Sigmoid colon (tissue), 4 donors: ENCODE results near the gene NHS.

Experiments
- EP300 ChIP-seq, 4 donors: sonication (generic); formaldehyde crosslinking; IDR thresholded peaks; one replicate each; pipeline ENCODE4 v1.6.1; 2017; ENCODE audit warnings: antibody characterized with exemption in 4 of 4
- POLR2A ChIP-seq, 2 donors: fragments of 450-650 bp; IDR thresholded peaks; one replicate each; pipeline ENCODE4 v1.6.1; 2016; ENCODE audit warnings: antibody characterized with exemption in 2 of 2, mild to moderate bottlenecking in 2 of 2, moderate library complexity in 2 of 2
- POLR2AphosphoS5 ChIP-seq, 4 donors: sonication (generic); formaldehyde crosslinking; IDR thresholded peaks; one replicate each; pipeline ENCODE4 v1.6.1; 2017; ENCODE audit warnings: antibody characterized with exemption in 4 of 4
- TF ChIP-seq, protein P1 (sequence below), 4 experiments: fragments of 450-650 bp in 3 of 4; fragments of 200-600 bp in 1 of 4; IDR thresholded peaks; one replicate each; pipeline ENCODE4 v1.5.1; 2016 to 2019; ENCODE audit warnings: antibody characterized with exemption in 4 of 4, mild to moderate bottlenecking in 3 of 4, moderate library complexity in 2 of 4

- TF ChIP-seq EP300 (IDR thresholded peaks at IDR 0.05) (no peak), POLR2A (IDR thresholded peaks at IDR 0.05) (no peak), POLR2AphosphoS5 (IDR thresholded peaks at IDR 0.05) (no peak)
- TF ChIP-seq, protein P1, sequence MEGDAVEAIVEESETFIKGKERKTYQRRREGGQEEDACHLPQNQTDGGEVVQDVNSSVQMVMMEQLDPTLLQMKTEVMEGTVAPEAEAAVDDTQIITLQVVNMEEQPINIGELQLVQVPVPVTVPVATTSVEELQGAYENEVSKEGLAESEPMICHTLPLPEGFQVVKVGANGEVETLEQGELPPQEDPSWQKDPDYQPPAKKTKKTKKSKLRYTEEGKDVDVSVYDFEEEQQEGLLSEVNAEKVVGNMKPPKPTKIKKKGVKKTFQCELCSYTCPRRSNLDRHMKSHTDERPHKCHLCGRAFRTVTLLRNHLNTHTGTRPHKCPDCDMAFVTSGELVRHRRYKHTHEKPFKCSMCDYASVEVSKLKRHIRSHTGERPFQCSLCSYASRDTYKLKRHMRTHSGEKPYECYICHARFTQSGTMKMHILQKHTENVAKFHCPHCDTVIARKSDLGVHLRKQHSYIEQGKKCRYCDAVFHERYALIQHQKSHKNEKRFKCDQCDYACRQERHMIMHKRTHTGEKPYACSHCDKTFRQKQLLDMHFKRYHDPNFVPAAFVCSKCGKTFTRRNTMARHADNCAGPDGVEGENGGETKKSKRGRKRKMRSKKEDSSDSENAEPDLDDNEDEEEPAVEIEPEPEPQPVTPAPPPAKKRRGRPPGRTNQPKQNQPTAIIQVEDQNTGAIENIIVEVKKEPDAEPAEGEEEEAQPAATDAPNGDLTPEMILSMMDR (IDR thresholded peaks at IDR 0.05) = no peak
These were observed 366.1 kb downstream of the NHS start for GRCh38 chrX:17741123-17741511.
